ENCODE data around the gene SCMH1.

The SCMH1 gene

DNA sequence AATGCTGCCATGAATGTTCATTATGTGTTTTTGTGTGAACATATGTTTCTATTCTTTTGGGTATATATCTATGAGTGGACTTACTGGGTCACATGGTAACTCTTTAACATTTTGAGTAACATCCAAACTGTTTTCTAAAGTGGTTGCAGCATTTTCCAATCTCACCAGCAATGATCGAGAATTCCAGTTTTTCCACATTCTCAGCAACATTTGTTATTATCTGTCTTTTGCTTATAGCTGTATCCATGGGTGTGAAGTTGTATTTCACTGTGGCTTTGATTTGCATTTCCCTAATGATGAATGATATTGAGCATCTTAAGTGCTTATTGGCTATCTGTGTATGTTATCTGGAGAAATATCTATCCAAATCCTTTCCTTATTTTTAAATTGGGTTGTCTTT is 131.4 kb downstream of the SCMH1 start:
- POLR2A ChIA-PET: no interaction called here
- no peaks in the 10 kb centered on the region for H3K4me1 ChIP-seq (ENCODE audit: control insufficient read depth, insufficient read depth, low read length)
- peaks cover 0 to 48% of the 10 kb centered on the region in 2 experiments for H3K36me3 ChIP-seq (ENCODE audit: control insufficient read depth in 2 of 2, insufficient read depth in 1 of 2, low read length in 2 of 2)
- H3K4me3 ChIP-seq (ENCODE audit: low read depth, low read length): no peak overlapping the region
- TF ChIP-seq ZBTB21 (tag by site-specific recombination; IDR thresholded peaks at IDR 0.05): no peak
- no peak for TF ChIP-seq ZNF157 (tag by site-specific recombination; IDR thresholded peaks at IDR 0.05)
- TF ChIP-seq, protein P1, sequence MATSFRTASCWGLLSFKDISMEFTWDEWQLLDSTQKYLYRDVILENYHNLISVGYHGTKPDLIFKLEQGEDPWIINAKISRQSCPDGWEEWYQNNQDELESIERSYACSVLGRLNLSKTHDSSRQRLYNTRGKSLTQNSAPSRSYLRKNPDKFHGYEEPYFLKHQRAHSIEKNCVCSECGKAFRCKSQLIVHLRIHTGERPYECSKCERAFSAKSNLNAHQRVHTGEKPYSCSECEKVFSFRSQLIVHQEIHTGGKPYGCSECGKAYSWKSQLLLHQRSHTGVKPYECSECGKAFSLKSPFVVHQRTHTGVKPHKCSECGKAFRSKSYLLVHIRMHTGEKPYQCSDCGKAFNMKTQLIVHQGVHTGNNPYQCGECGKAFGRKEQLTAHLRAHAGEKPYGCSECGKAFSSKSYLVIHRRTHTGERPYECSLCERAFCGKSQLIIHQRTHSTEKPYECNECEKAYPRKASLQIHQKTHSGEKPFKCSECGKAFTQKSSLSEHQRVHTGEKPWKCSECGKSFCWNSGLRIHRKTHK (tag by site-specific recombination; IDR thresholded peaks at IDR 0.05): no peak
- no peak for TF ChIP-seq ZNF426 (tag by site-specific recombination; IDR thresholded peaks at IDR 0.05)
- TF ChIP-seq, protein P2, sequence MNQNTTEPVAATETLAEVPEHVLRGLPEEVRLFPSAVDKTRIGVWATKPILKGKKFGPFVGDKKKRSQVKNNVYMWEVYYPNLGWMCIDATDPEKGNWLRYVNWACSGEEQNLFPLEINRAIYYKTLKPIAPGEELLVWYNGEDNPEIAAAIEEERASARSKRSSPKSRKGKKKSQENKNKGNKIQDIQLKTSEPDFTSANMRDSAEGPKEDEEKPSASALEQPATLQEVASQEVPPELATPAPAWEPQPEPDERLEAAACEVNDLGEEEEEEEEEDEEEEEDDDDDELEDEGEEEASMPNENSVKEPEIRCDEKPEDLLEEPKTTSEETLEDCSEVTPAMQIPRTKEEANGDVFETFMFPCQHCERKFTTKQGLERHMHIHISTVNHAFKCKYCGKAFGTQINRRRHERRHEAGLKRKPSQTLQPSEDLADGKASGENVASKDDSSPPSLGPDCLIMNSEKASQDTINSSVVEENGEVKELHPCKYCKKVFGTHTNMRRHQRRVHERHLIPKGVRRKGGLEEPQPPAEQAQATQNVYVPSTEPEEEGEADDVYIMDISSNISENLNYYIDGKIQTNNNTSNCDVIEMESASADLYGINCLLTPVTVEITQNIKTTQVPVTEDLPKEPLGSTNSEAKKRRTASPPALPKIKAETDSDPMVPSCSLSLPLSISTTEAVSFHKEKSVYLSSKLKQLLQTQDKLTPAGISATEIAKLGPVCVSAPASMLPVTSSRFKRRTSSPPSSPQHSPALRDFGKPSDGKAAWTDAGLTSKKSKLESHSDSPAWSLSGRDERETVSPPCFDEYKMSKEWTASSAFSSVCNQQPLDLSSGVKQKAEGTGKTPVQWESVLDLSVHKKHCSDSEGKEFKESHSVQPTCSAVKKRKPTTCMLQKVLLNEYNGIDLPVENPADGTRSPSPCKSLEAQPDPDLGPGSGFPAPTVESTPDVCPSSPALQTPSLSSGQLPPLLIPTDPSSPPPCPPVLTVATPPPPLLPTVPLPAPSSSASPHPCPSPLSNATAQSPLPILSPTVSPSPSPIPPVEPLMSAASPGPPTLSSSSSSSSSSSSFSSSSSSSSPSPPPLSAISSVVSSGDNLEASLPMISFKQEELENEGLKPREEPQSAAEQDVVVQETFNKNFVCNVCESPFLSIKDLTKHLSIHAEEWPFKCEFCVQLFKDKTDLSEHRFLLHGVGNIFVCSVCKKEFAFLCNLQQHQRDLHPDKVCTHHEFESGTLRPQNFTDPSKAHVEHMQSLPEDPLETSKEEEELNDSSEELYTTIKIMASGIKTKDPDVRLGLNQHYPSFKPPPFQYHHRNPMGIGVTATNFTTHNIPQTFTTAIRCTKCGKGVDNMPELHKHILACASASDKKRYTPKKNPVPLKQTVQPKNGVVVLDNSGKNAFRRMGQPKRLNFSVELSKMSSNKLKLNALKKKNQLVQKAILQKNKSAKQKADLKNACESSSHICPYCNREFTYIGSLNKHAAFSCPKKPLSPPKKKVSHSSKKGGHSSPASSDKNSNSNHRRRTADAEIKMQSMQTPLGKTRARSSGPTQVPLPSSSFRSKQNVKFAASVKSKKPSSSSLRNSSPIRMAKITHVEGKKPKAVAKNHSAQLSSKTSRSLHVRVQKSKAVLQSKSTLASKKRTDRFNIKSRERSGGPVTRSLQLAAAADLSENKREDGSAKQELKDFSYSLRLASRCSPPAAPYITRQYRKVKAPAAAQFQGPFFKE (tag by site-specific recombination; IDR thresholded peaks at IDR 0.05; ENCODE audit: borderline replicate concordance): no peak
- no peak for TF ChIP-seq ZNF248 (tag by site-specific recombination; IDR thresholded peaks at IDR 0.05)
- no peak for TF ChIP-seq ZNF571 (tag by site-specific recombination; IDR thresholded peaks at IDR 0.05)
- no peak for TF ChIP-seq ZNF239 (tag by site-specific recombination; IDR thresholded peaks at IDR 0.05)
- no peak for TF ChIP-seq ZXDB (tag by site-specific recombination; IDR thresholded peaks at IDR 0.05)
- TF ChIP-seq HOXD13 (CRISPR knock-in tag; IDR thresholded peaks at IDR 0.05; ENCODE audit: borderline replicate concordance): no peak
- TF ChIP-seq ZNF175 (tag by site-specific recombination; IDR thresholded peaks at IDR 0.05): no peak
- no peak for TF ChIP-seq ZNF585B (tag by site-specific recombination; IDR thresholded peaks at IDR 0.05)
- TF ChIP-seq, protein P3, sequence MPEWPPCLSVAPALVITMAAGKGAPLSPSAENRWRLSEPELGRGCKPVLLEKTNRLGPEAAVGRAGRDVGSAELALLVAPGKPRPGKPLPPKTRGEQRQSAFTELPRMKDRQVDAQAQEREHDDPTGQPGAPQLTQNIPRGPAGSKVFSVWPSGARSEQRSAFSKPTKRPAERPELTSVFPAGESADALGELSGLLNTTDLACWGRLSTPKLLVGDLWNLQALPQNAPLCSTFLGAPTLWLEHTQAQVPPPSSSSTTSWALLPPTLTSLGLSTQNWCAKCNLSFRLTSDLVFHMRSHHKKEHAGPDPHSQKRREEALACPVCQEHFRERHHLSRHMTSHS (tag by site-specific recombination; IDR thresholded peaks at IDR 0.05): no peak
- TF ChIP-seq ZBTB20 (tag by site-specific recombination; IDR thresholded peaks at IDR 0.05): no peak
- no peak for TF ChIP-seq ZFP37 (tag by site-specific recombination; IDR thresholded peaks at IDR 0.05)
- no peak overlapping the region for H3K27ac ChIP-seq (ENCODE audit: extremely low read depth, low read depth, low read length)
- CTCF ChIA-PET: interaction anchor here (0.7 to 2.0 kb wide), 3 partner anchors 12 to 377 kb away, joined by 3 to 5 read pairs (median 3); no protein-coding TSS in a partner anchor
- no peaks in the 10 kb centered on the region for H3K9me3 ChIP-seq (ENCODE audit: control insufficient read depth, insufficient read depth, low read depth, low read length)

DNA sequence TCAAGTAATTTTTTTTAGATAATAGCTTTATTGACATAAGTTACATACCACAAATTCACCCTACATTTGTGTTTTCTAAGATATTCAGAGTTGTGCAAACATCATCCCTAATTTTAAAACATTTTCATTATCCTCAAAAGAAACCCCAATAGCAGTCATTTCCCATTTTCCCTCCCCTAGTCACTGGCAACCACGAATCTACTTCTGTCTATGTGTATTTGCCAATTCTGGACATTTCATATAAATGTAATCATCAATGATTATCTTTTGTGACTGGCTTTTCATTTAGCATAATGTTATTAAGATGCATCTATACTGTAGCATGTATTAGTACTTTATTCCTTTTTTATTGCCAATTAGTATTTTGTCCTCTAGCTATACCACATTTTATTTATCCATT is 131.8 kb downstream of the SCMH1 start:
- H3K4me1 ChIP-seq (ENCODE audit: control insufficient read depth, insufficient read depth, low read length): no peaks in the 10 kb centered on the region
- H3K27ac ChIP-seq (ENCODE audit: extremely low read depth, low read depth, low read length): no peak overlapping the region
- POLR2A ChIA-PET: no interaction called here
- H3K9me3 ChIP-seq (ENCODE audit: control insufficient read depth, insufficient read depth, low read depth, low read length): no peaks in the 10 kb centered on the region
- H3K4me3 ChIP-seq (ENCODE audit: low read depth, low read length): no peak overlapping the region
- peaks cover 0 to 46% of the 10 kb centered on the region in 2 experiments for H3K36me3 ChIP-seq (ENCODE audit: control insufficient read depth in 2 of 2, insufficient read depth in 1 of 2, low read length in 2 of 2)
- CTCF ChIA-PET: interaction anchor here (0.7 to 2.0 kb wide), 3 partner anchors 12 to 378 kb away, joined by 3 to 5 read pairs (median 3); no protein-coding TSS in a partner anchor
- no peak for TF ChIP-seq ZNF394 (tag by site-specific recombination; IDR thresholded peaks at IDR 0.05; ENCODE audit: borderline replicate concordance)
- no peak for TF ChIP-seq KLF1 (tag by site-specific recombination; IDR thresholded peaks at IDR 0.05)
- TF ChIP-seq YY2 (tag by site-specific recombination; IDR thresholded peaks at IDR 0.05): no peak
- no peak for TF ChIP-seq KLF16 (tag by site-specific recombination; IDR thresholded peaks at IDR 0.05)
- TF ChIP-seq ZNF596 (tag by site-specific recombination; IDR thresholded peaks at IDR 0.05): no peak
- TF ChIP-seq ZNF501 (tag by site-specific recombination; IDR thresholded peaks at IDR 0.05): no peak
- TF ChIP-seq ZNF514 (tag by site-specific recombination; IDR thresholded peaks at IDR 0.05): no peak
- TF ChIP-seq ZNF623 (tag by site-specific recombination; IDR thresholded peaks at IDR 0.05): no peak
- no peak for TF ChIP-seq ZNF133 (tag by site-specific recombination; IDR thresholded peaks at IDR 0.05)
- TF ChIP-seq ZNF777 (tag by site-specific recombination; IDR thresholded peaks at IDR 0.05; ENCODE audit: borderline replicate concordance): no peak
- TF ChIP-seq TCF7L2 (IDR thresholded peaks at IDR 0.05; ENCODE audit: borderline replicate concordance, low read depth, low read length): no peak
- TF ChIP-seq, protein P4, sequence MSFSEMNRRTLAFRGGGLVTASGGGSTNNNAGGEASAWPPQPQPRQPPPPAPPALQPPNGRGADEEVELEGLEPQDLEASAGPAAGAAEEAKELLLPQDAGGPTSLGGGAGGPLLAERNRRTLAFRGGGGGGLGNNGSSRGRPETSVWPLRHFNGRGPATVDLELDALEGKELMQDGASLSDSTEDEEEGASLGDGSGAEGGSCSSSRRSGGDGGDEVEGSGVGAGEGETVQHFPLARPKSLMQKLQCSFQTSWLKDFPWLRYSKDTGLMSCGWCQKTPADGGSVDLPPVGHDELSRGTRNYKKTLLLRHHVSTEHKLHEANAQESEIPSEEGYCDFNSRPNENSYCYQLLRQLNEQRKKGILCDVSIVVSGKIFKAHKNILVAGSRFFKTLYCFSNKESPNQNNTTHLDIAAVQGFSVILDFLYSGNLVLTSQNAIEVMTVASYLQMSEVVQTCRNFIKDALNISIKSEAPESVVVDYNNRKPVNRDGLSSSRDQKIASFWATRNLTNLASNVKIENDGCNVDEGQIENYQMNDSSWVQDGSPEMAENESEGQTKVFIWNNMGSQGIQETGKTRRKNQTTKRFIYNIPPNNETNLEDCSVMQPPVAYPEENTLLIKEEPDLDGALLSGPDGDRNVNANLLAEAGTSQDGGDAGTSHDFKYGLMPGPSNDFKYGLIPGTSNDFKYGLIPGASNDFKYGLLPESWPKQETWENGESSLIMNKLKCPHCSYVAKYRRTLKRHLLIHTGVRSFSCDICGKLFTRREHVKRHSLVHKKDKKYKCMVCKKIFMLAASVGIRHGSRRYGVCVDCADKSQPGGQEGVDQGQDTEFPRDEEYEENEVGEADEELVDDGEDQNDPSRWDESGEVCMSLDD (tag by site-specific recombination; IDR thresholded peaks at IDR 0.05): no peak
